Ureter (tissue), 1 donor: ENCODE results near the gene CCDC97. TPM values are rescaled to one million over a fixed set of nuclear protein-coding genes. Genes with fewer than 3 reads are reported as not detected.
A peak's percentile ranks its signal among the peaks of the same experiment; 100 is the strongest.
"Not testable (repeated sequence)": the region's sequence is repeated elsewhere in the genome, so short reads cannot be mapped to it uniquely, and the experiment has no call there.

Experiments used
- DNase-seq: peaks from one replicate; pipeline ENCODE4 v3.0.0-alpha.2; 2020; ENCODE audit warnings: low spot score
- total RNA-seq: library from RNA; stranded (reverse); gene quantifications from one replicate; pipeline ENCODE4 v1.2.4, GENCODE V29; 2023
- donor health status: DM: yes; HTN: yes; CAD: no.

The CCDC97 gene
- total RNA-seq, result 38.3 TPM

DNA sequence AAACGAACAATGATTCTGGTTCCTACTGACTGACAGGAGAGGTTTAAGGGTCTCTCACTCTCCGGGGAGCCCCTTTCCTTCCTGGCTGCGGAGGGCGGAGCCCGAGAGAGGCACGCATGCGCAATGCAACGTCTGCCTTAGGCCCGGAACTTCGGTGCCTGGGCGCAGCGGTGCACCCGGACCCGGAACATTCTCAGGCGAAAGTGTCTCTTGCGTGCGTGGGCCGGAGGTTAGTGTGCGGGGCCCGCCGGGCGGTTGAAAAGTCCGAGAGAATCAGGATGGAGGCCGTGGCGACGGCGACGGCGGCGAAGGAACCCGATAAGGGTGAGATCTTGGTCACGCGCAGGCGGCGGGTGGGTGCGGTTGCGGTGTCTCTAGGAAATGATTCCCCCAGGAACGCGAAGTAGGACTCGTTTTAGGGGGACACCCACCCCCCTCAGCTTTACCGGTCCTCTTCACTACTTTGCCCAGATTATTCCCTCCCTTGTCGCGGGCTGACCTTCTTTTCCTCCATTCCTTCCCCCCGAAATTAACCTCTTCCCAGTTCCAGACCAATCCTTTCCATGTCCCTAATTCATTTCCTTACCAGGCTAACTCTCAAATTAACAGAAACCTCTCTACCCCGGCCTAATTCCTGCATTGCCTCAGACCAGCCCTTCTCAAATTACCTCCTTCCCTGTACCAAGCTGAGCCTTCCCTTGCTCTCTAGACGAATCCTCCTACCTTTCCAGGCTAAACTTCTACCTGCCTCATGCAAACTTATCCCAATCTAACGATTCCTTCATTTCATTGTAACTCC is at the start of gene CCDC97:
TSS of gene CCDC97 (plus strand) at position 140 of the 799 bp plus-strand sequence. CDS start at position 279, 139 bp downstream.
- peak; percentile 90 for DNase-seq

DNA sequence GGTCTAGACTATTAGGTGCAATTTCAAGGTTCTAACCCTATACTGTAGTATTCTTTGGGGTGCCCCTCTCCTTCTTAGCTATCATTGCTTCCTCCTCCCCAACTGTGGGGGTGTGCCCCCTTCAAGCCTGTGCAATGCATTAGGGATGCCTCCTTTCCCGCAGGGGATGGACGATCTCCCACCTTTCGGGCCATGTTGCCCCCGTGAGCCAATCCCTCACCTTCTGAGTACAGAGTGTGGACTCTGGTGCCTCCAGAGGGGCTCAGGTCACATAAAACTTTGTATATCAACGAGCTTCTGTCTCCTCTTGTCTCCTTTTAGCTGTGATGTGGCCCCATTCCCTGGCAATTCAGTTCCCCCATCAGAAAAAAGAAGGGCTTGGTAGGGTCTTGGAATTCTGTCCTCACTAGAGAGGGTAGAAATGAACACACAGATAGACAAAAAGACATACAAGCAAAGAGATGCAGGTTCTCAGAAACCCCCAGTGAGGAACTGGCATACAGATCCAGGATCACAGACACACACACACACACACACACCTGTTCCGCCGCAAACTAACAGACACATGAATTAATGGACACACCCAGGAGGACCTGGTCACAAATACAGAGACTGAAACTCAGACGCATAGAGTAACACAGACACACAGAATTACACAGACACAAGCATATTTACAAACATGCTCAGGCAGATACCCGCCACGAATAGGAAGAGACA is 48.3 kb upstream of the CCDC97 start:
- no peak for DNase-seq

DNA sequence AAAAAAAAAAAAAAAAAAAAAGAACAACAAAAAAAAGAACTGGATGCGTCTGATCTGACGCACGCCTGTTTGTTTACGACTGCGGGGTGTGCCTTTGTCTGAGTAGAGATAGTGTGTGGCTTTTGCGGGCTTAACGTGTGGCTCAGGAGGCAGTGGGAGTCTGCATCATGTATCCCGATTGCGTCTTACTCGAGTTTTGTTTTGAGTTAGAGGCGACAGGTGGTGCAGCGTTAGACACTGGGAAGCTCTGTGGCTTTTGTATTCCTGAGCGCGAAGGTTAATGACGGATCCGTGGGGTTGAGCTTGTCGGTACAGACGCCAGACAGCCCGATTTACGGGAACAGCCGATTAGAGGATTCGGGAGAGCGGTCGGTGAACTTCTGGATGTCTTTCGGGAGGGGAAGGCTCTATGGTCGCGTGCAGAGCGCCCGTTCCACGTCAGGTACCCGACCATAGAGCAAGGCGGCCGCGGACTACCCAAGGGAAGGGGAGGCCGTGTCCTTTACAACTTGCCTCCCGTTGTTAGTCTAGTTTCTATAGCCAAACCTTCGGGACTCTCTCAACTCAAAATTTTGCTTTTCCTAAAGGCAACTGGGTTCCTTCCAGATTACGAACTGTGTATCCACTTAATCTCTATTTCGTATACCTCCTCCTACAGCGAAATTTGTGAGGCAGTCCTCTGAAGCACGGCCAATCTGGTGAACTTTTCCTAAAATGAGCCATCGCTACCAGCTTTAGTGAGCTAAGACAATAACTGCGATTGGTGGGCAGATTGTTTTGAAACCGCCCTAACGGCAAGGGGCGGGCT is 46.7 kb upstream of the CCDC97 start:
- peak; percentile 72 for DNase-seq

GRCh38 chr19:41263850-41264580 is 46.0 kb upstream of the CCDC97 start, which contains the start of gene HNRNPUL1:
Gene HNRNPUL1, plus strand, starts transcription at chr19:41264372. Its CDS starts 132 bp downstream, at chr19:41264504.
- DNase-seq, result peak; percentile 99

GRCh38 chr19:41264581-41265394 is 45.2 kb upstream of the CCDC97 start:
- peak; percentile 80 for DNase-seq

GRCh38 chr19:41265395-41266153 is 44.4 kb upstream of the CCDC97 start:
- no peak for DNase-seq

DNA sequence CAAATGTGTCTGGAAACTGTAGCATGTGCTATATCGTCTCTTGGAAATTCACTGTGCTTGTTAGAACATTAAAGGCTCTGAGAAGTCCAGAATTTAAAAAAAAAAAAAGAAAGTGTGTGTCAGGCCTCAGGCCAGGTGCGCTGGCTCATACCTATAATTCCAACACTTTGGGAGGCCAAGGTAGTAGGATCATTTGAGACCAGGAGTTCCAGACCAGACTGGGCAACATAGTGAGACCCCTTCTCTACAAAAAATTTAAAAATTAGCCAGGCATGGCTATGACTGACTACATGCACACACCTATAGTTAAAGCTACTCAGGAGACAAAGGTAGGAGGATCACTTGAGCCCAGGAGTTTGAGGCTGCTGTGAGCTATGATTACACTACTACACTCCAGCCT is 40.9 kb upstream of the CCDC97 start:
- no peak for DNase-seq

GRCh38 chr19:41269571-41269970 is 40.4 kb upstream of the CCDC97 start:
- no peak for DNase-seq

DNA sequence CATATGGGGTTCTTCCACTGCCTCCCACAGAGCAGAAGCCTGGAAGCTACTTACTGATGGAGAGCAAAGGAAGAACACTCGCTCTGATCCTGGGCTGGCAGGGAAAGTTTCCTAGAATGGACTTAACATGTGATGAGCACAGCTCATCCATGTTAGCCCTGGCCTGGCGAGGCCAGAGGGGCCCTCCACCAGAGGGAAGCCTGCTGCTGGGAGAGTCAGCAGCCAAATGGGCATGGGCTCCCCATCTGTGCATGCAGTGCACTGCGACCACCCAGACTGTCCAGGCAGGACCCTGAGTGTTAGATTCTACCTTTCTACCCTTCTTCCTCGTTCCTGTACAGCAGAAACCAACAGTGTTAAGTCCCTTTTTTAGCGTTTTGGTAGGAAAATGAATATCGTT is 36.9 kb upstream of the CCDC97 start:
- DNase-seq, result no peak

- no peak for DNase-seq
These were observed 35.2 kb upstream of the CCDC97 start for GRCh38 chr19:41274802-41275201.

- no peak for DNase-seq
These were observed 33.7 kb upstream of the CCDC97 start for GRCh38 chr19:41276231-41276630.

DNA sequence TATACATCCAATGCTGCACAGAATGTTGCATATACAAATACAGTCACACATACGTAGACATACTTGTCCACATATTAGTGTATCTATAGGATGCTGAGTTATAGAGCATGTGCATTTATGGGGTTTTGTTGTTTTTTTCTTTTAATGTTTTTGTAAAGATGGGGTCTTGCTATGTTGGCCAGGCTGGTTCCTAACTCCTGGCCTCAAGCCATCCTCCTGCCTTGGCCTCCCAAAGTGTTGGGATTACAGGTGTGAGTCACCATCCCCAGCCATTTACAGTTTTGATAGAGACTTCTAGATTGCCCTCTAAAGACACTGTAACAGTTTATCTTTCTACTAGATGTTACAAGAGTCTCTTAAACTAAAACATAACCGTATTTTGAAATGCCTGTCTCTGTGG is 31.5 kb upstream of the CCDC97 start:
- DNase-seq, result no peak

GRCh38 chr19:41288673-41289530 is 21.1 kb upstream of the CCDC97 start:
- DNase-seq, result no peak

- DNase-seq, result not testable (repeated sequence)
These were observed 20.2 kb upstream of the CCDC97 start for GRCh38 chr19:41289814-41290213.

GRCh38 chr19:41294393-41294792 is 15.6 kb upstream of the CCDC97 start:
- no peak for DNase-seq

GRCh38 chr19:41295499-41295898 is 14.5 kb upstream of the CCDC97 start:
- no peak for DNase-seq

DNA sequence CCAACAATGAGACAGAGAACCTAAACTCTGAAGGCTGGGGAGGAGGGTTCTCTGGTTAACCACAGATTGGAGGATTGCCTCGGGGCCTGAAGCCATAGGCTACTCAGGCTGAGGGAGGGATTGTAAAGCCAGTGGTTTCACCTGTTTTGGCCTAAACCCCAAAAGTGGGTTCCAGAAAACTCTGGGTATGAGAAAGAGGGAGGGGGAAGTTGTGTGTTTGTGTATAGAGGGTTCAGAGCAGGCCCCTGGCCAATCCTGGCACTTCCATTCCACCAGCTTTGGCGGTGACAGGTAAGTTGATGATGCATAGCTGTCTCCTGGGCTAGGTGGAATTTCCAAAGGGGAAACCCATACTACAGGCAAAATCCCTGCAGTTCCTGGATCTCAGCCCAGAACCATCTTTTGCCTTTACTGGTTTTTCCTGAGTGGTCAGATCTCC is 13.5 kb upstream of the CCDC97 start:
- DNase-seq, result no peak

- no peak for DNase-seq
These were observed 12.2 kb upstream of the CCDC97 start for GRCh38 chr19:41297628-41298347.
